Measurements from ENCODE around the gene TRAK1.
"Not testable (repeated sequence)": the region's sequence is repeated elsewhere in the genome, so short reads cannot be mapped to it uniquely, and the experiment has no call there.

Gene TRAK1, protein sequence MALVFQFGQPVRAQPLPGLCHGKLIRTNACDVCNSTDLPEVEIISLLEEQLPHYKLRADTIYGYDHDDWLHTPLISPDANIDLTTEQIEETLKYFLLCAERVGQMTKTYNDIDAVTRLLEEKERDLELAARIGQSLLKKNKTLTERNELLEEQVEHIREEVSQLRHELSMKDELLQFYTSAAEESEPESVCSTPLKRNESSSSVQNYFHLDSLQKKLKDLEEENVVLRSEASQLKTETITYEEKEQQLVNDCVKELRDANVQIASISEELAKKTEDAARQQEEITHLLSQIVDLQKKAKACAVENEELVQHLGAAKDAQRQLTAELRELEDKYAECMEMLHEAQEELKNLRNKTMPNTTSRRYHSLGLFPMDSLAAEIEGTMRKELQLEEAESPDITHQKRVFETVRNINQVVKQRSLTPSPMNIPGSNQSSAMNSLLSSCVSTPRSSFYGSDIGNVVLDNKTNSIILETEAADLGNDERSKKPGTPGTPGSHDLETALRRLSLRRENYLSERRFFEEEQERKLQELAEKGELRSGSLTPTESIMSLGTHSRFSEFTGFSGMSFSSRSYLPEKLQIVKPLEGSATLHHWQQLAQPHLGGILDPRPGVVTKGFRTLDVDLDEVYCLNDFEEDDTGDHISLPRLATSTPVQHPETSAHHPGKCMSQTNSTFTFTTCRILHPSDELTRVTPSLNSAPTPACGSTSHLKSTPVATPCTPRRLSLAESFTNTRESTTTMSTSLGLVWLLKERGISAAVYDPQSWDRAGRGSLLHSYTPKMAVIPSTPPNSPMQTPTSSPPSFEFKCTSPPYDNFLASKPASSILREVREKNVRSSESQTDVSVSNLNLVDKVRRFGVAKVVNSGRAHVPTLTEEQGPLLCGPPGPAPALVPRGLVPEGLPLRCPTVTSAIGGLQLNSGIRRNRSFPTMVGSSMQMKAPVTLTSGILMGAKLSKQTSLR

GRCh38 chr3:42090973-42091731 is at the start of gene TRAK1:
Gene TRAK1 (plus strand): TSS chr3:42091357. CDS start chr3:42091470, 113 bp downstream.
- Mint-ChIP-seq H3K4me3 (peak within 1 kb of the TSS; percentile 65 to 74), H3K4me1 (peaks cover 71 to 92% of the 10 kb centered on the region in 2 donors), H3K27me3 (no peaks in the 10 kb centered on the region), H3K27ac (peak within 1 kb of the TSS; percentile 97), H3K36me3 (peaks cover 52 to 71% of the 10 kb centered on the region in 2 donors), H3K9me3 (peaks cover 9% of the 10 kb centered on the region in 2 donors)
- DNase-seq (no peak), ATAC-seq (replicated peaks) (no peak)

DNA sequence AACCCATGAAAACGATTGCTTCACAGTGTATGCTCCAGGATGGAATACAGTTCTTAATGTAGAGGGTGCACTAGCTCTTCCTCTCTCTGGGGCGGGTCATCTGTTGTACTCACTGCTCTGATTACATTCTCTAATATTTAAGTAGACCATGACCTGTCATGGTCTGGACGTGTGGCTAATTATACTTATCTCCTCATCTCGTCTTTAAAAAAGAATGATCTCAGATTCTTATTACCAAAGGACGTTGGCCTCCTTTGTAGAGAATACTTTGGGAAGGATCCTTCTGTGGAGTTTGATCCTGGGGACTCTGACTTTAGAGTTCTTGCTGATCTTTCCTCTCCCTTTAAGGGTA is 48.4 kb upstream of the TRAK1 start:
- peak overlapping the region; percentile 56 for H3K27ac Mint-ChIP-seq
- DNase-seq (no peak), ATAC-seq (replicated peaks) (no peak)
- peaks cover 15 to 28% of the 10 kb centered on the region in 2 donors for H3K36me3 Mint-ChIP-seq
- H3K9me3 Mint-ChIP-seq, result no peaks in the 10 kb centered on the region
- H3K4me3 Mint-ChIP-seq, result no peak overlapping the region
- H3K27me3 Mint-ChIP-seq, result no peaks in the 10 kb centered on the region
- H3K4me1 Mint-ChIP-seq, result peaks cover 40 to 79% of the 10 kb centered on the region in 2 donors

DNA sequence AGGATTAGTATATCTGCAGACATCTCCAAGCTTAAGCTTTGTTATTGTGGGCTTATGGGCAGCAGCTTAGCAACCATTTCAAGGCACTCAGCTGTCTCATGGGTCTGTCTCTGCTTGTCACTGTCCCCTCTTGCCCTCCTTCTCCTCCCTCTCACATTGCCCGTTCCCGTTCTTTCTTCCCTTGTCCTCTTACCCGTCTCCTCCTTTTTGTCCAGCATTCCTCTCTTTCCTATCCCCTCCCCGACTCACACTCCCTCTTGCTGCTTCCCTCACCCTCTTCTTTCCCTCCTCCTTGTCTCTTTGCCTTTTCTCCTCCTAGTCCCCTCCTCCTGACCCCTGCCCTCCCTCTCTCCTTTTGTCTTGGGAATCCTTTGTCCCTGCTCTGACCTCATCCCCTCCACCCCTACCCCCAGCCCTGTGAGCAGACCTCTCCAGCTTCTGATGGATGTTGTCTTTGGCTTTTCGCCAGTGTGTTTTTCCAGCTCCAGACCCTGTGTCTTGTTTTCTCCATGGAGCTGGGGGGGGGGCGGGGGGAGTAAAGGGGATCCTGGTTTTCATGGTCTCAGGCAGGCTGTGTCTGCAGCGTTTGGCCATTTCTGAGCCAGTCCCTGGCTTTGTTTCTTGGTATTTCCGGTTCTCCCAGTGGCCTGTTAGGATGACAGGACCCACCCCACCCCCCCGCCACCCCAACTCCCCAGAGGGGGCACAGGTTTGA is 47.9 kb upstream of the TRAK1 start:
- no peak for ATAC-seq (replicated peaks)
- H3K27ac Mint-ChIP-seq, result peak overlapping the region; percentile 56
- peaks cover 42 to 79% of the 10 kb centered on the region in 2 donors for H3K4me1 Mint-ChIP-seq
- peaks cover 14 to 24% of the 10 kb centered on the region in 2 donors for H3K36me3 Mint-ChIP-seq
- no peak for DNase-seq
- peak overlapping the region in 1 of 2 donors; percentile 55 for H3K4me3 Mint-ChIP-seq
- H3K27me3 Mint-ChIP-seq, result no peaks in the 10 kb centered on the region
- H3K9me3 Mint-ChIP-seq, result no peaks in the 10 kb centered on the region

DNA sequence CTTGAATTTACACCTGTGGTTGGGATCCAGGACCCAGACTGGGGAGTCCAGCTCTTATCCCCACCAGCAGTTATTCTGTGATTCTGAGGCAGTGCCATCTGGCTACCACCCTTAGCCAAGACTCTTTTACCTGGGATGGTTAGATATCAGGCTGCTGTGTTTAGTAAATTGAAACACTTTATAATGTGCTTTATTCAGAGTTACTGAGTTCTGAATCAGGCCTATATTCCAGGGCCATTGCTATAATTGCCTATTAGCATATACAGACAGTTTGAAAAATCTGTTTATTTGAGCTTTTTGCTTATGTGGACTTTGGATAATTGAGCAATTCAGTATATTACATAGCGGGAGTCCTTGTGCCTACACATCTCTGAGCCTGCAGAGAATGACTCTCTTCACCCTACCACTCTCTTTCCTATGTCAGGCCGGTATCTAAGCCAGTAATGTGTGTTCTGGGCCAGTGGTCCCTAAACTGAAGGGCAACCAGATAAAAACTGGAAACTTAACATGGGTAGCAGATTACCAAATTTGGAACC is 45.4 kb upstream of the TRAK1 start:
- Mint-ChIP-seq H3K9me3 (no peaks in the 10 kb centered on the region), H3K4me3 (peak overlapping the region in 1 of 2 donors; percentile 21), H3K27ac (peak overlapping the region; percentile 65), H3K4me1 (peaks cover 45 to 83% of the 10 kb centered on the region in 2 donors), H3K27me3 (no peaks in the 10 kb centered on the region), H3K36me3 (peaks cover 11 to 16% of the 10 kb centered on the region in 2 donors)
- no peak for ATAC-seq (replicated peaks)
- DNase-seq, result no peak

DNA sequence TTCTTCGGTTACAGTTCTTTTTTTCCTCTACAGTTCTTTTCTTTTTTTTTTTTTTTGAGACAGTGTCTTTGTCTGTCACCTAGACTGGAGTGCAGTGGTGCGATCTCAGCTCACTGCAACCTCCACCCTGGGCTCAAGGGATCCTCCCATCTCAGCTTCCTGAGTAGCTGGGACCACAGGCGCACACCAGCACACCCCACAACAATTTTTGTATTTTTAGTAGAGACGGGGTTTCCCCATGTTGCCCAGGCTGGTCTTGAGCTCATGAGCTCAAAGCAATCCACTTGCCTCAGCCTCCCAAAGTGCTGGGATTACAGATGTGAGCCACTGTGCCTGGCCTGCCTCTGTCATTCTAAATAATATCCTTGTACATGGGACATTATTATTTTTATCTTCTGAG is 42.6 kb upstream of the TRAK1 start:
- H3K9me3 Mint-ChIP-seq, H3K27me3 Mint-ChIP-seq: not testable (repeated sequence)
- H3K36me3 Mint-ChIP-seq, result peaks cover 0 to 11% of the 10 kb centered on the region in 2 donors
- peak overlapping the region; percentile 68 to 72 for H3K4me3 Mint-ChIP-seq
- peaks cover 54 to 88% of the 10 kb centered on the region in 2 donors for H3K4me1 Mint-ChIP-seq
- DNase-seq (peak; percentile 47), ATAC-seq (replicated peaks) (peak; percentile 73 to 74)
- peak overlapping the region; percentile 90 for H3K27ac Mint-ChIP-seq

DNA sequence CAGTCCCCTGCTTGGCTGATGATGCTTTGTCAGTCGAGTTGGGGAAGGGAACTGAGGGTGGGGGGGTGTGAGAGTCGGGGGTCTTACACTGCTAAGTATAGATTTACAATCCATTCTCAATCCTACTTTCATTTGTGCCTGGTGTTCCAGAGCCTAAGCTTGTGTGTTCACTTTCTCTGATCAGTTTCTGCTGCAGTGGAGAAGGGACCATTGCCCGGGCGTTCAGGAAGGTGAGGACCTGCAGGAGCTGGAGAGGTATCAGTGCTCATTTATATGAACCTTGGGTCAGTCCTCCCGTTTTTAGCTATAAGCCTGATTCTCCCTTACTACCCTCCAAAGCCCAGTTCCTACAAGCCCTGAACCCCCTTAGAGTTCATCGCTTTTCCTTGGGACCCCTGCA is 41.0 kb upstream of the TRAK1 start:
- ATAC-seq (replicated peaks), result no peak
- Mint-ChIP-seq H3K36me3 (peaks cover 3 to 21% of the 10 kb centered on the region in 2 donors), H3K27ac (no peak overlapping the region), H3K27me3 (no peaks in the 10 kb centered on the region), H3K4me3 (no peak overlapping the region), H3K9me3 (no peaks in the 10 kb centered on the region), H3K4me1 (peaks cover 59 to 88% of the 10 kb centered on the region in 2 donors)
- no peak for DNase-seq

DNA sequence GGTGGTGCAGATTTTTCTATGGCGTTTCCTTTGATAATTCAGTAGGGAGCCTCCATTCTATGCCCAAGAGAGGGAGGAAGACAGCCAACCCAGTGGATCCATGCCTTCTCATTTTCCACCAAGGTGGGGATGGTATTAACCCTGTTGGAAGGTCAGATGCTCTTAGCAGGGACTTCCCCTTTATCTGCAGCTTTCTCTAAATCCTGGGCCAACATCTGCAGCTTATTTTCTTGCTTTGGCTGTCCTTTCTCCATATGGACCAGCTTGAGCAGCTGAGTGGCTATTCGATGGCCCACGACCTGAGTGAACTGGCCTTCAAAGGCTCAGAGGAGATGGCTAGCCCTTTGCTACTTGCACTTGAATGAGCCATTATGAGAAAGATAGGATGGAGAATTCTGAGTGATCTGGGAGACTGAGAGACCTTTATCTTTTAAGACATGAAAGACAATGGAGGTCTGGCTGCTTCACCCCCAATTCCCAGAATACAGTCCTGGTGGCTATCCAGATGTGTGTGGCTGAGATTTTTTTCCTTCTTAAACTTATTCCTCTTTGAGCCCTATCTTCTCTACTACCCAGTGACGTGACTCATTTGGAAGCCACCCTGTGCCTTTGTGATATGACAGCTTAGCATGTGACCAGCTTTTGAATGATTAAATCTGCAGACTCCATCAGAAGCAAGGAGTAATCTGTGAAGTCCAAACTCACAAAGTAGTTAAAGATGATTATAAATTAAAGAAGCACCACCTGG is 39.6 kb upstream of the TRAK1 start:
- Mint-ChIP-seq H3K27me3 (no peaks in the 10 kb centered on the region), H3K4me1 (peaks cover 54 to 83% of the 10 kb centered on the region in 2 donors), H3K36me3 (peaks cover 10 to 29% of the 10 kb centered on the region in 2 donors), H3K9me3 (no peaks in the 10 kb centered on the region), H3K27ac (peak overlapping the region; percentile 68), H3K4me3 (peak overlapping the region in 1 of 2 donors; percentile 28)
- ATAC-seq (replicated peaks), result peak; percentile 70 to 73
- DNase-seq, result no peak

GRCh38 chr3:42052132-42052483 is 39.0 kb upstream of the TRAK1 start:
- no peaks in the 10 kb centered on the region for H3K9me3 Mint-ChIP-seq
- H3K36me3 Mint-ChIP-seq, result peaks cover 10 to 29% of the 10 kb centered on the region in 2 donors
- ATAC-seq (replicated peaks), result peak; percentile 61 to 63
- H3K27ac Mint-ChIP-seq, result peak overlapping the region; percentile 68
- H3K4me3 Mint-ChIP-seq, result no peak overlapping the region
- H3K4me1 Mint-ChIP-seq, result peaks cover 55 to 86% of the 10 kb centered on the region in 2 donors
- H3K27me3 Mint-ChIP-seq, result no peaks in the 10 kb centered on the region
- DNase-seq, result no peak

- H3K4me1 Mint-ChIP-seq, result peaks cover 59 to 87% of the 10 kb centered on the region in 2 donors
- no peak overlapping the region for H3K4me3 Mint-ChIP-seq
- H3K27ac Mint-ChIP-seq, result peak overlapping the region; percentile 68
- ATAC-seq (replicated peaks), result no peak
- DNase-seq, result no peak
- no peaks in the 10 kb centered on the region for H3K27me3 Mint-ChIP-seq
- H3K36me3 Mint-ChIP-seq, result peaks cover 10 to 35% of the 10 kb centered on the region in 2 donors
- no peaks in the 10 kb centered on the region for H3K9me3 Mint-ChIP-seq
Measured at GRCh38 chr3:42052484-42053351, 38.4 kb upstream of the TRAK1 start.

DNA sequence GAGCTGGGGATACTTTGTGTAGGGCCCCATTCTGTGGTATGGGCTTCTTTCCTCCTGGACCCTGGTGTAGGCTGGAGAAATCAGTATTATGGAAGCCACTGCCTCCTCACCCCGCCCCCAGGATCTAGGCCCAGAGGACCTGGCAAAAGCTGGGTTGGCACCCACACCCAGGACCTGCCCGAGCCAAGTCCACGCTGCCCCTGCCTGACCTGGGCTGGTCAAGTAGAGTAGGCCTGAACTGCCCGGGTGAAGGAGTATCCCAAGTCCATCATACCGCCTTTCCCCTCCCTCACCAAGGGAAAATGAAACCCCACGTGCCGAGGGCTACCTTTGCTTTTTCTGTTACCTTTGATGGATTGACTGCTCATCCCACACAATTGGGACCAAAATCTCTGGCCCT is 37.7 kb upstream of the TRAK1 start:
- ATAC-seq (replicated peaks), result no peak
- Mint-ChIP-seq H3K4me1 (peaks cover 56 to 87% of the 10 kb centered on the region in 2 donors), H3K36me3 (peaks cover 10 to 38% of the 10 kb centered on the region in 2 donors)

DNA sequence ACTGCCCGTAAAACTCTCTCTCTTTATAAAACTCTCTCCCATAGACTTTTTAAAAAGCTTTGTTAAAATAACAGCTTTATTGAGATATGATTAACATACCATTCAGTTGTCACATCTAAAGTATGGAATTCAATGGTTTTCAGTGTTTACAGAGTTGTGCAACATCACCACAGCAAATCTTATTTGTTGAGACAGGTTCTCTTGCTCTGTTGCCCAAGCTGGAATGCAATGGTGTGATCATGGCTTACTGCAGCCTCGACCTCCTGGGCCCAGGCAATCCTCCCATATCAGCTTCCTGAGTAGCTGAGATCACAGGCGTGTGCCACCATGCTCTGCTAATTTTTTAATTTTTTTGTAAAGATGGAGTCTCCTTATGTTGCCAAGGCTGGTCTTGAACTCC is 35.9 kb upstream of the TRAK1 start:
- DNase-seq (no peak), ATAC-seq (replicated peaks) (no peak)
- H3K27me3 Mint-ChIP-seq, result no peaks in the 10 kb centered on the region
- peaks cover 12 to 39% of the 10 kb centered on the region in 2 donors for H3K36me3 Mint-ChIP-seq
- peaks cover 57 to 87% of the 10 kb centered on the region in 2 donors for H3K4me1 Mint-ChIP-seq
- peak overlapping the region; percentile 39 for H3K27ac Mint-ChIP-seq
- no peaks in the 10 kb centered on the region for H3K9me3 Mint-ChIP-seq
- no peak overlapping the region for H3K4me3 Mint-ChIP-seq

More for the DNA sequence above, 37.7 kb upstream of the TRAK1 start:
- no peak overlapping the region for H3K4me3 Mint-ChIP-seq
- no peak for DNase-seq
- no peaks in the 10 kb centered on the region for H3K27me3 Mint-ChIP-seq
- no peaks in the 10 kb centered on the region for H3K9me3 Mint-ChIP-seq
- H3K27ac Mint-ChIP-seq, result peak overlapping the region; percentile 45

DNA sequence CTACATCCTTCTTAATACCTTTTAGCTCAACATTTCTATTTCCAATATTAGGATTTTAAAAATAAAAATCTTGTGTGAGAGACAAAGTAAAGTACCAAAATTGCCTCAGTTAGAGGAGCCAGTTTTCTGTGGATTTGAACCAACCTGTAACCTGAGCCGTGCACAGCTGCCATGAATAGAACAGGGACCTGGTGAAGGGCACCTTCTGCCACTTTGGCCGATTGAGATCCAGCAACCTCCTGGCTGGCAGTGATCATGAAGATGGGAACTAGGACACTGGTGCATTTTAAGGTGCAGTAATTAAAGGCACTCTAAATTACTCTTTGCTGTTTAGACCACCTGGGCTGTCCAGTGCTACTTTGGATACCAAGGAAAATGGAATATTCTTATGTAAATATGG is 34.3 kb upstream of the TRAK1 start:
- no peaks in the 10 kb centered on the region for H3K9me3 Mint-ChIP-seq
- H3K27me3 Mint-ChIP-seq, result no peaks in the 10 kb centered on the region
- DNase-seq (no peak), ATAC-seq (replicated peaks) (no peak)
- H3K27ac Mint-ChIP-seq, result peak overlapping the region; percentile 95
- H3K4me3 Mint-ChIP-seq, result peak overlapping the region; percentile 70 to 72
- H3K4me1 Mint-ChIP-seq, result peaks cover 59 to 91% of the 10 kb centered on the region in 2 donors
- H3K36me3 Mint-ChIP-seq, result peaks cover 12 to 44% of the 10 kb centered on the region in 2 donors

Measured in stimulated activated naive B cell treated with anti-CD40 and anti-IgM and Interleukin-4, amounts not matched to agents 10 μg/mL and 1 μg/mL and 100 μg/mL, for 72 hours (primary cell).